Inferior parietal cortex (tissue), 1 donor: ENCODE results near the gene SPINK1.
A peak's percentile ranks its signal among the peaks of the same experiment; 100 is the strongest.
"Not testable (repeated sequence)": the region's sequence is repeated elsewhere in the genome, so short reads cannot be mapped to it uniquely, and the experiment has no call there.

Source experiments
- DNase-seq: peaks from one replicate; pipeline ENCODE4 v3.0.0-alpha.2; 2016; ENCODE audit errors: extremely low spot score

Gene SPINK1

GRCh38 chr5:147809830-147810666, 21.4 kb downstream of the SPINK1 start:
- no peak for DNase-seq

GRCh38 chr5:147805030-147805454, 26.4 kb downstream of the SPINK1 start:
- DNase-seq = no peak

GRCh38 chr5:147804334-147804733, 27.1 kb downstream of the SPINK1 start:
- DNase-seq = no peak

GRCh38 chr5:147803926-147804325, 27.5 kb downstream of the SPINK1 start:
- DNase-seq = no peak

GRCh38 chr5:147803161-147803560, 28.3 kb downstream of the SPINK1 start:
- not testable (repeated sequence) for DNase-seq

- no peak for DNase-seq
Measured at GRCh38 chr5:147801461-147801860, 30.0 kb downstream of the SPINK1 start.

GRCh38 chr5:147800491-147800890, 31.0 kb downstream of the SPINK1 start:
- DNase-seq = no peak

GRCh38 chr5:147796556-147797308, 34.7 kb downstream of the SPINK1 start:
- DNase-seq = no peak

- no peak for DNase-seq
Measured at GRCh38 chr5:147791181-147791580, 40.3 kb downstream of the SPINK1 start.

- no peak for DNase-seq
Measured at GRCh38 chr5:147789820-147790219, 41.7 kb downstream of the SPINK1 start.

GRCh38 chr5:147788023-147788422, 43.4 kb downstream of the SPINK1 start:
- DNase-seq = no peak

GRCh38 chr5:147786142-147786541, 45.3 kb downstream of the SPINK1 start:
- DNase-seq = no peak

- no peak for DNase-seq
Measured at GRCh38 chr5:147784146-147784987, 47.1 kb downstream of the SPINK1 start.

- DNase-seq = peak; percentile 91
Measured at GRCh38 chr5:147782110-147783028, 49.1 kb downstream of the SPINK1 start, which contains the start of gene JAKMIP2. TSS of gene JAKMIP2 (minus strand) at chr5:147782728. CDS start at chr5:147671806, 110,922 bp downstream.

GRCh38 chr5:147780924-147781573, 50.4 kb downstream of the SPINK1 start:
- DNase-seq = peak; percentile 43

GRCh38 chr5:147779694-147780093, 51.8 kb downstream of the SPINK1 start:
- peak; percentile 21 for DNase-seq

GRCh38 chr5:147776989-147777388, 54.5 kb downstream of the SPINK1 start:
- DNase-seq = no peak
